HG03521 (cell line): Measurements from ENCODE around the gene IKZF4.
"Not testable (repeated sequence)": the region's sequence is repeated elsewhere in the genome, so short reads cannot be mapped to it uniquely, and the experiment has no call there.

Source experiments
- ATAC-seq: cut with Tn5 transposase; IDR thresholded peaks from one replicate; pipeline ENCODE4 v1.9.1; 2021; ENCODE audit warnings: mild to moderate bottlenecking, moderate library complexity; ENCODE audit not compliant: unreplicated experiment

Gene IKZF4

DNA sequence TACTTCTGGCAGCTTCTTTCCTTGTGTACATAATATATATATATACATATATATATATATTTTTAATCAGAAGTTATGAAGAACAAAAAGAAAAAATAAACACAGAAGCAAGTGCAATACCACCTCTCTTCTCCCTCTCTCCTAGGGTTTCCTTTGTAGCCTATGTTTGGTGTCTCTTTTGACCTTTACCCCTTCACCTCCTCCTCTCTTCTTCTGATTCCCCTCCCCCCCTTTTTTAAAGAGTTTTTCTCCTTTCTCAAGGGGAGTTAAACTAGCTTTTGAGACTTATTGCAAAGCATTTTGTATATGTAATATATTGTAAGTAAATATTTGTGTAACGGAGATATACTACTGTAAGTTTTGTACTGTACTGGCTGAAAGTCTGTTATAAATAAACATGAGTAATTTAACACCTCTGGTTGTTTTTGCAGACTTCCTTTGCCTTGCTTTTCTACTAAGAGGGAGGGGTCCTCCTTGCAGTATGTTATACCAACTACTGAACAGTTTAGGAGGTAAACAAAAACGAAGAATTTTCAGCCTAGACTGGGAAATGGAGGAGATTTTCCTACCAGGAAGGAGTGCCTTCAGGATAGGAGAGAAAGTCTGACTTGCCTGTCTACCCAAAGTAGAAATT is 17.3 kb downstream of the IKZF4 start:
- no peak for ATAC-seq

DNA sequence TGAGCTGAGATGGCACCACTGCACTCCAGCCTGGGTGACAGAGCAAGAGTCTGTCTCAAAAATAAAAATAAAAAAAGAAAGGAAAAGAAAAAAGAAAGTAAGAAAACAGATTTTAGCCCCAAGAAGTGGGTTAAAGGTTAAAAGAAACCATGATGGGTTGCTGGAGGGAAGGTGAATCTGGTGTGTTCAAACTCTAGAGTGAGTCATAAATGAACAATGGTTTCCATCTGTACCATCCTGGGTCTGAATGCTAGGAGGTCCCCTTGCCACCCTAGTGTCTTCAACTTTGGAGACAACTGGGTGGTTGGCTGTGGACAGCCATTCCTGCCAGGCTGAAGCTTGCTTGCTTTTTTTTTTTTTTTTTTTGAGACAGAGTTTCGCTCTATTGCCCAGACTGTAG is 19.3 kb downstream of the IKZF4 start:
- no peak for ATAC-seq

DNA sequence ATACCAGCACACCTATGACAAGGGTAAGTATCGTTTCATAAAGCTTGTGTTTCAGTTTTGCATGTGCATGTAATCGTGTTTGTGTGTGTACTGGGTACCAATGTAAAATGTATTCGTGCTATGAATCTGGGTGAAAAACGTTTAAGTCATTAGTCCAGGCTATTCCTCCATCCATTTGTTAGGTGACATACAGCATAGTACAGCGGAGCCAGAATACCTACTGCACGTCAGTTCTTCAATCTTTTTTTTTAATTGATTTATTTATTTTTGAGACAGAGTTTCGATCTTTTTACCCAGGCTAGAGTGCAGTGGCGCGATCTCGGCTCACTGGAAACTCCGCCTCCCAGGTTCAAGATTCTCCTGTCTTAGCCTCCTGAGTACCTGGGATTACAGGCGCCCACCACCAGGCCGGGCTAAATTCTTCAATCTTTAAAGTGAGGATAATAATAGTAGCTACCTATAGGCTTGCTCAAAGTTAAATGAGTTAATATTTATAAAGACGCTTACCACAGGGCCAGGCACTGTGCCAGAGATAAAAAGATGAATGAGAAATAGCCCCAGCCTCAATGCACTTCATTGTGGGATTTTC is 20.2 kb downstream of the IKZF4 start:
- peak; percentile 5 for ATAC-seq

DNA sequence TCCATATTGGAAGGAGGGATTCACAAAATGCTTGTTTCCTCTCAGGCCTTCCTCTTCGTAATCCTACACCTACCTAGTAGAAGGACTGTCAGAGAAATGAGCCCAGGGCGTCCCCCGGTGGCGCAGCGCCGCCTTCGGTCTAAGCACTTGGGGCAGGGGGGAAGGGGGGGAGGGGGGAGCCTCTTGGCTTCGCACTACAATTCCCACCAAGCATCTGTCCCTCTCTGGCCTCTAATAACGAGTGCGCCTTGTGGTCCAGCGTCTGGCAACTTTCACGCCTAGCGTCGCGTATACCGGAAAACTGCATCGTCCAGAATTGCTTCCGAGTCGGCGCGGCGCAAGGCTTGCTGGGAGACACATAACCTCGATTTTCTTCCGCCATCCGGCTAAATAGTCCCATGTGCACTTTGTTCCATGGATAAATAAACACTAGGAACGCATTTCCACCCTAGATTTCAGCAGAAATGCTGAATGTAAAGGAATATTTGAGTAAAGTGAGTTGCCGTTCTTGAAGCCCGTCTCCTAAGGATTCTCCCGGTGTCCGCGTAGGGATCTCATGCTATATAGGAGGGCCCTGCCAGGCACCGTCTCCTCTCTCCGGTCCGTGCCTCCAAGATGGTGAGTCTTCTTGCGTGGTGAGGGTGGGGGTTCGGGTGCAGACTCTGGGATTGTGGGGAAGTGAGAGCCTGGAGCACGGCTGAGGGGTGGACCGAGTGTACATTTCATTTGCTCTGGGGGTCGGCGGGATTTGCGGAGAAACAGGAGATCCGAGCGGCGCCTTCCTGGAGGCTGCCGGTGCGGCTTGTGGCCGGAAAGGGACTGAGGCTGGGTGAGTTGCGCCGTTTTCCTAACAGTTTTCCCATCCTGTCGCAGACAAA is 20.9 kb downstream of the IKZF4 start, which contains the start of gene RPS26:
RPS26 (plus strand) TSS at position 367 of the 878 bp plus-strand sequence; CDS start at position 616, 249 bp downstream.
- peak; percentile 87 for ATAC-seq

DNA sequence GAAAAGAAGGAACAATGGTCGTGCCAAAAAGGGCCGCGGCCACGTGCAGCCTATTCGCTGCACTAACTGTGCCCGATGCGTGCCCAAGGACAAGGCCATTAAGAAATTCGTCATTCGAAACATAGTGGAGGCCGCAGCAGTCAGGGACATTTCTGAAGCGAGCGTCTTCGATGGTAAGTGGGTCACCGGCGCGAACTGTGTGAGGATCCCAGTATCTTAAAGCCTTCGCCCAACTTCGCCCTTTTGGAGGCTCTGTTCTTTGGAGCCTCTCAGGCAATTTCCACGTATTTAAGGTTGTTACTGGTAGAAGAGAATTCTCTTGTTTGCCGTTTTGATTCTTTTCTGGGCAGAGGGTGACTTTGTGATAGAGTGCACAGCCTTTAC is 21.6 kb downstream of the IKZF4 start:
- ATAC-seq = not testable (repeated sequence)

DNA sequence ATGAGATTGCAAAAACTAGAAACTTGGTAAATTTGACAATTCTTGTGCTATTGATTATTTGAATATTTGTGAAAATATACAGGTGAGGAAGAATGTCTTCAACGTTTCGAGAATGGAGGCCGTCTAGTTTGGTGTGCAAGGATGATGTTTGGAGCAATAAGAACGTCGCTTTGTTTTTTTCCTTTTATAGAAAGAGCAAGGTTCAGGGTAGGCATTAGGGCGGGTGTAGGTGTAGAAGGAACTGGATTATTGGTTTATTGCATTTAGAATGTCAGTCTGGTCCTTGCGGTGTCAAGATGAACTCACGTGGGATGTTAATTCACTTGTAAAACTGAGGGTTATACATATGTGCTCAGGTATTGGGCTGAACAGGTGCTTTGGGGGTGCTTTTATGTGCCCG is 22.0 kb downstream of the IKZF4 start:
- ATAC-seq = no peak

DNA sequence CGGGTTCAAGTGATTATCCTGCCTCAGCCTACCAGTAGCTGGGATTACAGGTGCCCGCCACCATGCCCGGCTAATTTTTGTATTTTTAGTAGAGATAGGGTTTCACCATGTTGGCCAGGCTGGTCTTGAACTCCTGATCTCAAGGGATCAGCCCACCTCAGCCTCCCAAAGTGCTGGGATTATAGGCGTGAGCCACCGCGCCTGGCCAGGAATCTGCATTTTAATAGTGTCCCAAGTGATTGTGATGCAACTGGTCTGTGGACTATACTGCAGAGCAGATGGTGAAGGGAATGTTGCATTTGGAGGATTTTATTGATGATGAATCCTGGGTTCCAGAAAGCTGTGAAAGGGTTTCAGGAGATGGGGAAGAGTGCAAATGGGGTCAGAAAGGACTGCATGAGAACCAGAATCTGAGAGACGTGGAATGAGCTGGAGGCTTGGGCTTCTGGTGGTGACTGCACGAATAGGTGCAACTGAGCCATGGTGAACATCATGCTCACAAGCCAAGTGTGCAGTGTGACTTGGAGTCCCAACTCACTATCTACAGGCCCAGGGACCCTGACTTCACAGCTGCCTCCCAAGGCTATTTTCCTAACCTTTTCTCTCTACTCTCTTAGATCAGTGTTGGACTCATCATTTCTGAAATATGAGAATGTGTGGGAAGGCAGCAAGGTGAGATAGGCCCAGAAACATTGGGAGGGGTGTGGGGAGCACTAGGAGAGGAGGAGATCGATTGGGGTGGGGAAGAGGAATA is 25.4 kb downstream of the IKZF4 start:
- ATAC-seq = no peak

DNA sequence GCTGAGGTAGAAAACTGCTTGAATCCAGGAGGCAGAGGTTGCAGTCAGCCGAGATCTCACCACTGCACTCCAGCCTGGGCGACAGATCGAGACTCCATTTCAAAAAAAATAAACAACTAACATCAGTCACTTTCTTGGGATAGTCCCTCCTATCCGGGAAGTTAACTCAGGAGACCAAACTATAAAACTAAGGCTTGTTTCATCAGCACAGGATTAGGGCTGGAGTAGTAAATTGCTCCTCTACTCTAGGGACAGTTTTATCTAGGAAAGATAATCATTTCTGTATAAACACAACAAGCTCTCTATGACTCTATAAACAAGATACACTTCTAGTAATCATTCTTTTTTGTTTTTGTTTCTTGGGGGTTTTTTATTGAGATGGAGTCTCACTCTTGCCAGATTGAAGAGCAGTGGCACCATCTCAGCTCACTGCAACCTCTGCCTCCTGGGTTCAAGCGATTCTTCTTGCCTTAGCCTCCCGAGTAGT is 32.6 kb downstream of the IKZF4 start:
- no peak for ATAC-seq

DNA sequence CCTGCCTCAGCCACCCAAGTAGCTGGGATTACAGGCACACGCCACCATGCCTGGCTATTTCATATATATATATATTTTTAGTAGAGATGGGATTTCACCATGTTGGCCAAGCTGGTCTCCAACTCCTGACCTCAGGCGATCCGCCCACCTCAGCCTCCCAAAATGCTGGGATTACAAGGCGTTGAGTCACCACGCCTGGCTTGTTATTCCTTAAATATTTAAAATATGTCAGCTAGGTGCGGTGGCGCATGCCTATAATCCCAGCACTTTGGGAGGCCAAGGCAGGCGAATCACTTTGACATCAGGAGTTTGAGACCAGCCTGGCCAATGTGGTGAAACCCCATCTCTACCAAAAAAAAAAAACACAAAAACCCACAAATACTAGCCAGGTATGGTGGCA is 39.1 kb downstream of the IKZF4 start:
- ATAC-seq = not testable (repeated sequence)

DNA sequence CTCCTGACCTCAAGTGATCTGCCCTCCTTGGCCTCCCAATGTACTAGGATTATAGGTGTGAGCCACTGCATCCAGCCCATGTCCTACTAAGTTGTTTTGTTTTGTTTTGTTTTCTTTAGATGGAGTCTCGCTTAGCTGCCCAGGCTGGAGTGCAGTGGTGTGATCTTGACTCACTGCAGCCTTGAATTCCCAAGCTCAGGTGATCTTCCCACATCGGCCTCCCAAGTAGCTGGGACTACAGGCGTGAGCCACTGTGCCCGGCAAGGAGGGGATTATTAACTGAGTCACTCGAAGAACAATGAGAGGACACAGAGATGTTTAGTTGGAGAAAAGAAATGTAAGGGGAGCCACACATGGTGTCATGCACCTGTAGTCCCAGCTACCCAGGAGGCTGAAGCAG is 41.1 kb downstream of the IKZF4 start:
- ATAC-seq = no peak

DNA sequence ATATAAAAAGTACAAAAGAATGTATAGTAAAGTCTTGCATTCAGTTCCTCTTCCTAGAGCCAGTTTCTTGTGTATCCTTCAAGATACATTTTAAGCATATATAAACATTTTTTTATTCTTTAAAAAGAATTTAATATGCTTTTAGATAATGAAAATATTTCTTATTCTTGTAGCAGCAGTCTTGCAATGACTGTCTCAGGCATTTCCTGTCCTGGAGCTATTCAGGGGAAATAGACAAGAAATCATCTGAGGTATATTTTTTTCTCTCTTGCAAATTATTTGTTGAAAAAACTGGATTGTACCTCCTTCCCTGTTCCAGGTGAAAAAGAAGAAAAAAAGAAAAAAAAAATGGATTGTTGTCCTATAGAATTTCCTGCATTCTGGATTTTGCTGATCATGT is 42.2 kb downstream of the IKZF4 start:
- ATAC-seq = no peak

DNA sequence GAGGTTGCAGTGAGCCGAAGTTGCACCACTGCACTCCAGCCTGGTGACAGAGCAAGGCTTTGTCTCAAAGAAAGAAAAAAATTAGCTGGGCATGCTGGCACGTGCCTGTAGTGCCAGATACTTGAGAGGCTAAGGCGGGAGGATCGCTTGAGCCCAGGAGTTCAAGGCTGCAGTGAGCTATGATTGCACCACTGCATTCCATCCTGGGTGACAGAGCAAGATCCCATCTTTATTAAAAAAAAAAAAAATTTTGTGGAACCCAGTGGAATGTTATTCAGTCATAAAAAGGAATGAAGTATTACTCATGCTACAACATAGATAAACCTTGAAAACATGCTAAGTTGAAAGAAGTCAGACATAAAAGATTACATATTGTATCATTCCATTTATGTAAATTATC is 50.8 kb downstream of the IKZF4 start:
- ATAC-seq = no peak

DNA sequence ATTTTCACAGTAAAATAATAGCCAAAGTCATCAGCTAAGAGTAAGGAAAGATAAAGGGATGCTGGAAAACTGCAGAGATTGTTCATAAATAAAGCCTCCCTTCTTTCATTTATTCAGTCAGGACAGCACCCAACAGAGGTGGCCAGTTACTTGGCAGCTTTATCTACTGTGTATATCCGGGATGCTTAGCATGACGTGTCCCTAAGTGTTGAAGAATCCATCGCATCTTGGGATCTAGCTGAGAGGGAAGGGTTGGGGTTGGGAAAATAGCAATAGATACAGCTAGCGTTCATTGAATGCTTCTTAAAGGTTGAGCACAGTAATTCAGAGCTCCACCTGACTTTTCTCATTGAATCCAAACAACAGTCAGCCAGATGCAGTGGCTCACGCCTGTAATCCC is 53.6 kb downstream of the IKZF4 start:
- ATAC-seq = no peak

DNA sequence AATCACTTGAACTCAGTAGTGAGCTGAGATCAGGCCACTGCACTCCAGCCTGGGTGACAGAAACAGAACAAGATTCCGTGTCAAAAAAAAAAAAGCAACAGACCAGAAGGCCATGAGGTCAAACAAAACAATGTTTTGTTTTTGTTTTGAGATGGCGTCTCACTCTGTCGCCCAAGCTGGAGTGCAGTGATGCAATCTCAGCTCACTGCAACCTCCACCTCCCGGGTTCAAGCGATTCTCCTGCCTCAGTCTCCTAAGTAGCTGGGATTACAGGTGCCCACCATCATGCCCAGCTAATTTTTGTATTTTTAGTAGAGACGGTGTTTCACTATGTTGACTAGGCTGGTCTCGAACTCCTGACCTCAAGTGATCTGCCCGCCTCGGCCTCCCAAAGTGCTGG is 57.1 kb downstream of the IKZF4 start:
- not testable (repeated sequence) for ATAC-seq

DNA sequence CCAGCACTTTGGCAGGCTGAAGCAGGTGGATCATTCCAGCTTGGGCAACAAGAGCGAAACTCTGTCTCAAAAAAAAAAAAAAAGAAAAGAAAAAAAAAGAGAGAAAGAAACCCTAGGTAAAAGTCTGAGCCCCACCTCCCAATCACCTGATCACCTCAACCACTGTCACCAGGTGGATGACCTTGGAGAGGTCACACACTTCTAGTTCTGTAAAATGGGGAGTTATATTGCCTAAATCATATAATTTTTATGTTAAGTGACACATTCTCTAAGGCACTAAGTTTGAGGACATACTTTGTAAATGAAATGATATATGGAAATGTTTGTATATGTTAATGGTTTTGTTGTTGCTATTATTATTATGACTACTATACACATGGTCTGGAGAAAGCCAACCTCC is 57.6 kb downstream of the IKZF4 start:
- no peak for ATAC-seq

DNA sequence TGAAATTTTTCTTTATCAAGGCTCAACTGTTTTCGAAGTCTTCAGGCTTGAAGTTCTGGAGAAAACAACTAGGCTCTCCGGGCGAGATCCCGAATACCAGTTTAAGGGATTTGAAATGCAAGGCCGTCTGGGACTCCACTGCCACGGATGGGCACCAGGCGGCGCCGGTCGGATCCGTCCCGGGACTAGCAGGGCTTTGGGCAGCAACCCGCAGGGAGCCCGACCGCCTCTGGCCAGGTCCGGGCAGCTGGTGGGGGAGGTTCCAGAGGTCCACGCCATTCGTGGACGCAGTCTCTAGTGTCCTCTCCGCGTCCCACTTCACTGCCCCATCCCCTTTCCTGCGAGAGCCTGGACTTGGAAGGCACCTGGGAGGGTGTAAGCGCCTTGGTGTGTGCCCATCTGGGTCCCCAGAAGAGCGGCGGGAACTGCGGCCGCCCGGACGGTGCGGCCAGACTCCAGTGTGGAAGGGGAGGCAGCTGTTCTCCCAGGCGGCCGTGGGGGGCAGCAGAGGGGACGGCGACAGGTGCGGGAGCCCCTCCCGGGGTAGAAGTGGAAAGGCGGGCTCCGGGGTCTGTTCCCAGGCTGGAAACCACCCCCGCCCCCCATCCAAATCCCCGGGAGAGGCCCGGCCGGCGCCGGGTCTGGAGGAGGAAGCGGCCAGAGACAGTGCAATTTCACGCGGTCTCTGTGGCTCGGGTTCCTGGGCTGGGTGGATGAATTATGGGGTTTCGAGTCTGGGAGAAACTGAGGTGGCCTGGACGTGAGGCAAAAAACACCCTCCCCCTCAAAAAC is 58.3 kb downstream of the IKZF4 start:
- ATAC-seq = peak; percentile 46

DNA sequence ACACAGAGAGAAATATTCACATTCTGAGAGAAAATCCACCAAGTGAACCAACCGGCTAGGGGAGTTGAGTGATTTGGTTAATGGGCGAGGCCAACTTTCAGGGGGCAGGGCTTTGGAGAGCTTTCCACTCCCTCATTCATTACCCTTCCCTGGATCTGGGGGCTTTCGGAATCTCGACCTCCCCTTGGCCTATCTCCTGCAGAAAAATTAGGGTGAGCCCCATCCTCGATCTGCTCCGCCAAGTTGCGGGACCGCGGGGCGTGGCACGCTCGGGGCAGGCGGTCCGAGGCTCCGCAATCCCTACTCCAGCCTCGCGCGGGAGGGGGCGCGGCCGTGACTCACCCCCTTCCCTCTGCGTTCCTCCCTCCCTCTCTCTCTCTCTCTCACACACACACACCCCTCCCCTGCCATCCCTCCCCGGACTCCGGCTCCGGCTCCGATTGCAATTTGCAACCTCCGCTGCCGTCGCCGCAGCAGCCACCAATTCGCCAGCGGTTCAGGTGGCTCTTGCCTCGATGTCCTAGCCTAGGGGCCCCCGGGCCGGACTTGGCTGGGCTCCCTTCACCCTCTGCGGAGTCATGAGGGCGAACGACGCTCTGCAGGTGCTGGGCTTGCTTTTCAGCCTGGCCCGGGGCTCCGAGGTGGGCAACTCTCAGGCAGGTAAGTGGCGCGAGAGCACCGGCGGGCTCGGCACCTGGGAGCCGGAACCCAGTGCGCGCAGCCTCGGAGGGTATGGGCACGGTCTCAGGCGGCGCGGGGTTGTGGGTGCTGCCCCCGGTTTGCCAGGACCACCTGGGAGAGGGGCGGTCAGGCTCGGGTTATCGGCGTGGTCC is 59.1 kb downstream of the IKZF4 start, which contains the start of gene ERBB3:
ERBB3 (plus strand) TSS at position 443 of the 833 bp plus-strand sequence; CDS start at position 579, 136 bp downstream.
- peak; percentile 18 for ATAC-seq

DNA sequence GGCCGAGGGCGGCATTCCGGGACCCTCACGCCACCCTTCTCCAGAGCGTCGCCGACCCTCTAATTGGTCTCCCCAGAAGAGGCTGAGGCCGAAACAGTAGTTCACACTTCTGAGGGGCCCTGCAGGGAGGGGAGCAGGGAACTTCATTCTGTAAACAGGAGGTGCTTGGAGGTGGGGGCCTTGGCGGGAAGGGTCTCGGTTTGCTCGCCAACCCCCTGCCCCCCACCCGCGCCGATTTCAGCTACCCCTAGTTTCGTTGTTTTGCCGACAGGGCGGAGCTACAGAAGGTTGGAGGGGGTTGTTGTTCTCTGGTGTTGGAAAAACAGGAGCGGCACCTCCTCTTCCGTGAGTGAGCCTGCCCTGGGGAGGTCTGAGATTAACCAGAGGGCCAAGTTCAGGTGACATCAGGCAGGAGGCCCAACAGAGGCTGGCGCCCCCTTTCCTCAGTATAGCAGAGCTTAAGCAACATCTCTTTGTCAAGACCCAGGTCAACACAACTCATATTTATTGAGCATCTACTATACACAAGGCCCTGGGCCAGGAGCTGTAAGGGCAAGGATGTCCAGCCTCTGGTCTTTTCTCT is 59.8 kb downstream of the IKZF4 start:
- ATAC-seq = no peak
